Neuron (in vitro differentiated cells): Measurements from ENCODE around the gene ZNF512.
"Not testable (repeated sequence)": the region's sequence is repeated elsewhere in the genome, so short reads cannot be mapped to it uniquely, and the experiment has no call there.

Experiments used
- H2AFZ ChIP-seq: one replicate; pipeline ENCODE4 v1.6.1; 2013; ENCODE audit warnings: low read depth, mild to moderate bottlenecking, inconsistent platforms, low read length, moderate library complexity
- H3K27me3 ChIP-seq: one replicate; pipeline ENCODE4 v1.6.1; 2013; ENCODE audit warnings: low read length; ENCODE audit not compliant: insufficient read depth
- H3K36me3 ChIP-seq: one replicate; pipeline ENCODE4 v1.6.1; 2013; ENCODE audit warnings: low read length; ENCODE audit not compliant: insufficient read depth
- H3K4me1 ChIP-seq: one replicate; pipeline ENCODE4 v1.6.1; 2013; ENCODE audit warnings: low read length; ENCODE audit not compliant: insufficient read depth
- H3K4me3 ChIP-seq: 2 replicates; pipeline ENCODE4 v1.5.1; 2013; ENCODE audit warnings: mild to moderate bottlenecking, low read length, moderate library complexity
- H3K9me3 ChIP-seq: one replicate; pipeline ENCODE4 v1.6.1; 2013; ENCODE audit warnings: low read length

The ZNF512 gene

GRCh38 chr2:27591745-27592144, 8.9 kb downstream of the ZNF512 start:
- Histone ChIP-seq H3K4me3 (no peak overlapping the region), H2AFZ (no peak overlapping the region), H3K4me1 (no peaks in the 10 kb centered on the region), H3K36me3 (no peaks in the 10 kb centered on the region), H3K9me3 (peaks cover 11% of the 10 kb centered on the region), H3K27me3 (no peaks in the 10 kb centered on the region)

- H2AFZ ChIP-seq, result no peak overlapping the region
- no peaks in the 10 kb centered on the region for H3K27me3 ChIP-seq
- no peak overlapping the region for H3K4me3 ChIP-seq
- peaks cover 12% of the 10 kb centered on the region for H3K9me3 ChIP-seq
- peaks cover 5% of the 10 kb centered on the region for H3K36me3 ChIP-seq
- H3K4me1 ChIP-seq, result no peaks in the 10 kb centered on the region
Measured at GRCh38 chr2:27593240-27593639, 10.4 kb downstream of the ZNF512 start.

- H3K4me1 ChIP-seq, H3K36me3 ChIP-seq, H3K4me3 ChIP-seq, H2AFZ ChIP-seq, H3K27me3 ChIP-seq: not testable (repeated sequence)
- H3K9me3 ChIP-seq, result peaks cover 12% of the 10 kb centered on the region
Measured at GRCh38 chr2:27594020-27594703, 11.3 kb downstream of the ZNF512 start.

- H3K4me1 ChIP-seq, H2AFZ ChIP-seq, H3K27me3 ChIP-seq, H3K4me3 ChIP-seq: not testable (repeated sequence)
- Histone ChIP-seq H3K36me3 (peaks cover 22% of the 10 kb centered on the region), H3K9me3 (peaks cover 12% of the 10 kb centered on the region)
Measured at GRCh38 chr2:27595412-27595811, 12.6 kb downstream of the ZNF512 start.

- Histone ChIP-seq H3K36me3 (peaks cover 33% of the 10 kb centered on the region), H3K4me1 (no peaks in the 10 kb centered on the region), H2AFZ (no peak overlapping the region), H3K4me3 (no peak overlapping the region), H3K27me3 (no peaks in the 10 kb centered on the region), H3K9me3 (peaks cover 12% of the 10 kb centered on the region)
Measured at GRCh38 chr2:27596627-27597026, 13.8 kb downstream of the ZNF512 start.

GRCh38 chr2:27606611-27607010, 23.8 kb downstream of the ZNF512 start:
- Histone ChIP-seq H3K4me3 (no peak overlapping the region), H3K9me3 (no peaks in the 10 kb centered on the region), H3K4me1 (no peaks in the 10 kb centered on the region), H3K27me3 (no peaks in the 10 kb centered on the region), H3K36me3 (peaks cover 75% of the 10 kb centered on the region), H2AFZ (no peak overlapping the region)

- Histone ChIP-seq H3K4me3 (no peak overlapping the region), H3K4me1 (no peaks in the 10 kb centered on the region), H3K27me3 (no peaks in the 10 kb centered on the region), H3K9me3 (no peaks in the 10 kb centered on the region), H2AFZ (no peak overlapping the region), H3K36me3 (peaks cover 69% of the 10 kb centered on the region)
Measured at GRCh38 chr2:27613985-27614384, 31.1 kb downstream of the ZNF512 start.

GRCh38 chr2:27615316-27615715, 32.5 kb downstream of the ZNF512 start:
- Histone ChIP-seq H3K4me3 (no peak overlapping the region), H3K4me1 (no peaks in the 10 kb centered on the region), H3K9me3 (no peaks in the 10 kb centered on the region), H3K36me3 (peaks cover 69% of the 10 kb centered on the region), H2AFZ (no peak overlapping the region), H3K27me3 (no peaks in the 10 kb centered on the region)

GRCh38 chr2:27621524-27621923, 38.7 kb downstream of the ZNF512 start:
- Histone ChIP-seq H3K9me3 (no peaks in the 10 kb centered on the region), H3K36me3 (peaks cover 79% of the 10 kb centered on the region), H3K4me1 (peaks cover 22% of the 10 kb centered on the region), H2AFZ (no peak overlapping the region), H3K27me3 (no peaks in the 10 kb centered on the region), H3K4me3 (no peak overlapping the region)

GRCh38 chr2:27622921-27623384, 40.1 kb downstream of the ZNF512 start:
- Histone ChIP-seq H2AFZ (no peak overlapping the region), H3K4me3 (no peak overlapping the region), H3K36me3 (peaks cover 65% of the 10 kb centered on the region), H3K27me3 (no peaks in the 10 kb centered on the region), H3K9me3 (no peaks in the 10 kb centered on the region), H3K4me1 (peaks cover 30% of the 10 kb centered on the region)

- peaks cover 51% of the 10 kb centered on the region for H3K36me3 ChIP-seq
- no peak overlapping the region for H3K4me3 ChIP-seq
- H2AFZ ChIP-seq, result no peak overlapping the region
- no peaks in the 10 kb centered on the region for H3K9me3 ChIP-seq
- H3K27me3 ChIP-seq, result no peaks in the 10 kb centered on the region
- peaks cover 41% of the 10 kb centered on the region for H3K4me1 ChIP-seq
Measured at GRCh38 chr2:27624943-27625342, 42.1 kb downstream of the ZNF512 start.

- peaks cover 41% of the 10 kb centered on the region for H3K4me1 ChIP-seq
Measured at GRCh38 chr2:27626323-27626722, 43.5 kb downstream of the ZNF512 start.

GRCh38 chr2:27626921-27627320, 44.1 kb downstream of the ZNF512 start:
- H3K27me3 ChIP-seq, H2AFZ ChIP-seq, H3K9me3 ChIP-seq, H3K4me3 ChIP-seq: not testable (repeated sequence)
- H3K4me1 ChIP-seq, result peaks cover 38% of the 10 kb centered on the region
- H3K36me3 ChIP-seq, result peaks cover 45% of the 10 kb centered on the region

More at GRCh38 chr2:27626323-27626722, 43.5 kb downstream of the ZNF512 start:
- not testable (repeated sequence) for H3K9me3 ChIP-seq, H2AFZ ChIP-seq, H3K4me3 ChIP-seq, H3K27me3 ChIP-seq
- peaks cover 46% of the 10 kb centered on the region for H3K36me3 ChIP-seq
